ENCODE results near the gene RECQL. TPM values are rescaled to one million over a fixed set of nuclear protein-coding genes. Genes with fewer than 3 reads are reported as not detected.

The RECQL gene
- total RNA-seq, 1 donor from 2014 or later: 23.1 TPM

GRCh38 chr12:21542403-21542802, 41.0 kb upstream of the RECQL start:
- H3K4me1 ChIP-seq: peaks cover 14% of the 10 kb centered on the region
- DNase-seq: no peak
- H3K27ac ChIP-seq (replicated peaks): peak overlapping the region; percentile 4
- H3K9me3 ChIP-seq (replicated peaks): no peaks in the 10 kb centered on the region
- intact Hi-C loops (cut with micrococcal nuclease): no loop called here
- H3K4me3 ChIP-seq: no peak overlapping the region
- TF ChIP-seq CTCF (IDR thresholded peaks at IDR 0.05; ENCODE audit: borderline replicate concordance): no peak
- no peaks in the 10 kb centered on the region for H3K36me3 ChIP-seq
- no peaks in the 10 kb centered on the region for H3K27me3 ChIP-seq (ENCODE audit: low read depth)

- TF ChIP-seq CTCF (IDR thresholded peaks at IDR 0.05; ENCODE audit: borderline replicate concordance): no peak
- no peak overlapping the region for H3K4me3 ChIP-seq
- DNase-seq: no peak
- intact Hi-C loops (cut with micrococcal nuclease): no loop called here
- no peaks in the 10 kb centered on the region for H3K36me3 ChIP-seq
- no peak overlapping the region for H3K27ac ChIP-seq (replicated peaks)
- no peaks in the 10 kb centered on the region for H3K9me3 ChIP-seq (replicated peaks)
- no peaks in the 10 kb centered on the region for H3K27me3 ChIP-seq (ENCODE audit: low read depth)
- H3K4me1 ChIP-seq: peaks cover 14% of the 10 kb centered on the region
These were observed 40.3 kb upstream of the RECQL start for GRCh38 chr12:21541773-21542172.

GRCh38 chr12:21539797-21540196, 38.4 kb upstream of the RECQL start:
- no peak for TF ChIP-seq CTCF (IDR thresholded peaks at IDR 0.05; ENCODE audit: borderline replicate concordance)
- intact Hi-C loops (cut with micrococcal nuclease): no loop called here
- H3K9me3 ChIP-seq (replicated peaks): no peaks in the 10 kb centered on the region
- H3K36me3 ChIP-seq: no peaks in the 10 kb centered on the region
- H3K27ac ChIP-seq (replicated peaks): no peak overlapping the region
- H3K4me1 ChIP-seq: peaks cover 14% of the 10 kb centered on the region
- no peak overlapping the region for H3K4me3 ChIP-seq
- no peak for DNase-seq
- no peaks in the 10 kb centered on the region for H3K27me3 ChIP-seq (ENCODE audit: low read depth)

DNA sequence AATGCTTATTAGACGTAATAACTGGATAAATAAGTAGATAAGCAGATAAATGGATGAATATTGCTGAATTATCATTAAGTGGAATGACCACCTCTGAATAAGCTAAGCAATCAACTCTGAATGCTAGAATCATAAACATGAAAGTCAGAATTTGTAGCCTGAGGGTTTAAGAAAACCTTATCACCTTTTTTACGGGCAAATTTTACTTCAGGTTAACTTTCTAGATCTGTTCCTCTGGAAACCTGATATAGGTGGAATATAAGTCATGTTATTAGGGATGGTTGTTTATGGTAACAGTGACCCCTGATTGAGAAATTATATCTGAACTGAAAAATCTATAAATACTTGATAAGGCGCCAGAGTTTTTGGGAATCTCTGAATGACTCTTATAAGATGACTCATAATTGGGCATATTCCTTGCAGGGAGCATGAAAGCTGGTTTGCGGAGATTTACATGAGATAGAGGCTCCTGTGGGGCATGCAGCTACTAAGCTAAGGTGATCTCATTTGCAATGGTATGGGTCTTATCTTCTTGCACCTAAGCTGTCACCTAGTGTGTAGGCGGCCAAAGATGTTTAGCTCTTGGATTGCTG, 36.7 kb upstream of the RECQL start:
- intact Hi-C loops (cut with micrococcal nuclease): no loop called here
- no peaks in the 10 kb centered on the region for H3K27me3 ChIP-seq (ENCODE audit: low read depth)
- H3K36me3 ChIP-seq: no peaks in the 10 kb centered on the region
- TF ChIP-seq CTCF (IDR thresholded peaks at IDR 0.05; ENCODE audit: borderline replicate concordance): no peak
- no peak overlapping the region for H3K27ac ChIP-seq (replicated peaks)
- H3K9me3 ChIP-seq (replicated peaks): no peaks in the 10 kb centered on the region
- H3K4me1 ChIP-seq: peaks cover 14% of the 10 kb centered on the region
- no peak overlapping the region for H3K4me3 ChIP-seq
- DNase-seq: no peak

- peaks cover 37% of the 10 kb centered on the region for H3K4me1 ChIP-seq
- H3K9me3 ChIP-seq (replicated peaks): peaks cover 1% of the 10 kb centered on the region
- DNase-seq: no peak
- H3K36me3 ChIP-seq: no peaks in the 10 kb centered on the region
- intact Hi-C loops (cut with micrococcal nuclease): no loop called here
- no peak for TF ChIP-seq CTCF (IDR thresholded peaks at IDR 0.05; ENCODE audit: borderline replicate concordance)
- peak overlapping the region; percentile 76 for H3K4me3 ChIP-seq
- peak overlapping the region; percentile 88 for H3K27ac ChIP-seq (replicated peaks)
- peaks cover 6% of the 10 kb centered on the region for H3K27me3 ChIP-seq (ENCODE audit: low read depth)
These were observed 28.0 kb upstream of the RECQL start for GRCh38 chr12:21529456-21529855.

Data from left ventricle myocardium inferior (tissue), 1 donor.